Right kidney (tissue), 1 donor: ENCODE results near the gene GBP5.
"Not testable (repeated sequence)": the region's sequence is repeated elsewhere in the genome, so short reads cannot be mapped to it uniquely, and the experiment has no call there.

Experiments
- DNase-seq: peaks from one replicate; pipeline ENCODE4 v3.0.0-alpha.2; 2016

GBP5 gene

DNA sequence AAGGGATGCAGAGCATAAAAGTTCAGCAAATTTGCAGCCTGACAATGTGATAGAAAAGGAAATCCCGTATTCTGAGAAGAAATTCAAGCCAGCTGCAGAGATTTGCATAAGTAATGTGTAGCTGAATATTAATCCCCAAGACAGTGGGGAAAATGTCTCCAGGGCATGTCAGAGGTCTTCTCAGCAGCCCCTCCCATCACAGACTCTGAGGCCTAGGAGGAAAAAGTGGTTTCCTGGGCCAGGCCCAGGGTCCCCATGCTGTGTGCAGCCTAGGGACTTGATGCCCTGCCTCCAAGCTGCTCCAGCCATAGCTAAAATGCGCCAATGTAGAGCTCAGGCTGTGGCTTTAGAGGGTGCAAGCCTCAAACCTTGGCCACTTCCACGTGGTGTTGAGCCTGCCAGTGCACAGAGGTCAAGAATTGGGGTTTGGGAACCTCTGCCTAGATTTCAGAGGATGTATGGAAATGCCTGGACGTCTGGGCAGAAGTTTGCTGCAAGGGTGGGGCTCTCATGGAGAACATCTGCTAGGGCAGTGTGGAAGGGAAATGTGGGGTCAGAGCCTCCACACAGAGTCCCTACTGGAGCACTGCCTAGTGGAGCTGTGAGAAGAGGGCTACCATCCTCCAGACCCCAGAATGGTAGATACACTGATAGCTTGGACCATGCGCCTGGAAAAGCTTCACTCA lies 11.6 kb upstream of the GBP5 start:
- DNase-seq: not testable (repeated sequence)

DNA sequence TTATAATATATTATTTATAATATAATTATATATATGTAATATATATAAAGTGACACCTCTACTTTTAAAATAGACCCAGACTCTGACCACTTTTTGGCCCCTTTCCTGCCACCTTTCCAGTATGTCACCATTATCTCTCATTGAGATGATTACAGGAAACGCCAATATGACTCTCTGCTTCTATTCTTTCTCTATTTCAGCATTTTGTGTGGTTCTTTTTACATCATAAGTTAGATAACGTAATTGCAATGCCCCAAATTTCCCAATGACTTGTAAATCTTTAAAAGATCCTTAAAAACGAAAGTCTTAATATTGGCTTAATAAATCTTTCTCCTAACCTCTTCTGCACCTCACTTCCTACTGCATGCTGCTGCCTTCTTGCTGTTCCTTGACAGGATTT lies 8.1 kb upstream of the GBP5 start:
- DNase-seq: no peak

DNA sequence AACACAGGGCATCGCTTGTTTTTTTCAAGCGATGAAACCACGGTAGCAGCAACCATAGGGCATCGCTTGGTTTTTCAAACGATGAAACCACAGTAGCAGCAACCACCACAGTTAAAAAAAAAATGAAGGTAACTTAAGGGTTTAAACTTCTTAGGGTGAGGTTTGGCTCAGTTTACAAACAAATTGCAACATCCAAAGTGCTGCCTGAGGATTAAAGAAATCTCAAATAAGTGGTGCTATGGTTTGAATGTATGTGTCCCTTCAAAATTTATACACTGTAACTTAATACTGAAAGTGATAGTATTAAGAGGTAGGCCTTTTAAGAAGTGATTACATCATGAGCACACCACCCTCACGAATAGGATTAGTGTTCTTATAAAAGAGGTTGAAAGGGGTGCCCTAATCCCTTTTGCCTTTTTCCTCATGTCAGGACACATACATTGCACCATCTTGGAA lies 6.4 kb upstream of the GBP5 start:
- DNase-seq: no peak

DNA sequence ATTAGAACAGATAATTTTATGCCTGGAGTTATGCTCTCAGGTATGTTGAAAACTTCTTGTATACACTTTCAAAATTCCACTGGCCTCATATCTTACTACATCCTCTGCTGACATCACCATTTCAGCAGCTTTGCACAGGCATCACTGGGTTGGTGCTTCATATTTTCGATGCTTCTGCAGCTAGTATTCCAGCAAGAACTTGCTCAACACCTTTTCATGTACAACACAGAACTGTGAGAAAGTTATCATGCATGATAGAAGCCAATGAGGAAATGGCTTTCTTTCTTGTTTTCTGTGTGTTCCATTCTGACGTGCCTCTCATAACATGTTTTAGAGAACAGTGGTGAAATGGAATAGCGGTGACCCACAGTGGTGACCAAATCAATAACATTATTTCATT lies 5.1 kb upstream of the GBP5 start:
- no peak for DNase-seq

DNA sequence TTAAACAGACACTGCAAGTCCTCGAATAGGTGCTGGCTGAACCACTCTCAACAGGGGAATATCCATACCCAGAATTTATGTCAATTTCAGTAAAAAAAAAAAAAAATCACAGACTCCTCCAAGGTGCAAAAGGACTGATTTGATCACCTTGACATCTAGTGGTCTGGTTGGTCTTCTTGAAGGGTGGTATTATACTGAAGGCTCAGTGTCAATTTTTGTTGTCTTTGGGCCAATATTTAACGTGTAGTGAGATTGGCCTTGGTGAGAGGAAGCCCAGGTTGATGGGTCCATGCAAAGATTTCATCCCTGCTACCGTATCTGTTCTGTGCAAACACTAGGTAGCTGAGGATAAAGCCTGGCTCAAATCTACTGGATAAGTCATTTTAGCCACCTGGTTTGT lies 4.0 kb upstream of the GBP5 start:
- DNase-seq: no peak

DNA sequence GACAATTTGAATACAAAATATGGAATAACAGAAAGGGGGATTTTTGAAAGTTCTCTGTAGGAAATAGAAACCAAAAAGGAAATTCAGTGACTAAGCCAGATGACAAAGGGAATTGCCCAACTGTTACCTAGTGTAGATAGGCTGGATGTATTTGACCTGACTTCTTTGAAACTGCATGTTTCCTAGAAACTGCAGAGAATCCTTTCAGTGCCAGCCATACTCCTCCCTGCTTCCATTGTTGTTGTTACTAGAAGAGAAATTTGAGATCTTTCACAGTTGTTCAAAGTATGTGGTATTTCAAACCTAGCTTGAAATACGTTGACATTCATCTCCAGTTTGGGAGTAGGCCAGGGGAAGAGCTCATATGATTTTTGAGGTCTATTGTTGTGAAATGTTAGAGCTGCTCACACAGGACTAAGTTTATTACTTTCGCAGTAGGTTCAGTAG lies 1.8 kb upstream of the GBP5 start:
- DNase-seq: no peak

DNA sequence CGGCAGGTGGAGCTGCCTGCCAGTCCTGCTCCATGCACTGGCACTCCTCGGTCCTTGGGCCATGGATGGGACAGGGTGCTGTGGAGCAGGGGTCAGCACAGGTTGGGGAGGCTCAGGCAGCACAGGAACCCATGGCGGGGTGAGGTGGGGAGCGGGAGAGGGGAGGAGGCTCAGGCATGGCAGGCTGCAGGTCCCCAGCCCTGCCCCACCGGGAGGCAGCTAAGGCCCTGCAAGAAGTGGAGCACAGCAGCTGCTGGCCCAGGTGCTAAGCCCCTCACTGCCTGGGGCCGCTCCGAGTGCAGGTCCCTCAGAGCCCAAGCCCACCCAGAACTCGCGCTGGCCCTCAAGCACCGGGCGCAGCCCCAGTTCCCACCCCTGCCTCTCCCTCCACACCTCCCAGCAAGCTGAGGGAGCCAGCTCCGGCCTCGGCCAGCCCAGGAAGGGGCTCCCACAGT lies 691 bp upstream of the GBP5 start:
- DNase-seq: no peak

DNA sequence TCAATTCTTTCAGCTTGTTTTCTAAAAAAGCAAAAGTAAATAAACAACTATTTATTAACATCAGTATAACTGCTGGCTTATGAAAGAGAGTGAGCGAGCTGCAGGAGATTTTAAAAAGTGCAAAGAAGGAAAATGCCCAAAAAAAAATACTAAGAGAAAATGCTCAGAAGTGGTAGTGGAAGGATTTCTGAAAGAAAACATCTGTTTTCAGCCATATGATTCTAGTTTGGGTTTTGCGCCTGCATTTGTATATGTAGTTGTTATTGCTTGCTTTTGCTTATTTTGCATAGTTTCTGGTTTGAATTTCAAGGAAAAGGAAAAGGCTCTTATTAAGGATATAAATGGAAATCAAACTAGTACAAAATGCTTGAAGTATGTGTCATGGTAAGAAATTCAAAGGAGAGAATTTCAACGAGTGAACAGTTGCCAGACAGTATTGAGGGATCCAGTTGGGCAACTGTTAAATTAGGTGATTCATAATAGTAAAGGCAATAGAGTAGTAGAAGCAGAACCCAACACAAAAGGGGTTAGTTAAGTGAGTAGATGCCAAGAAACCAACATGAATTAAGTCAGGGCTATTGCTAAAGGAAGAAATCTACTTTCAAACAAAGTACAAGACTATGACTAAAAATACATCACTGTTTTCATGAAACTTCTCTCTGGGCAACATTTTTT lies 1.2 kb downstream of the GBP5 start:
- DNase-seq: no peak

DNA sequence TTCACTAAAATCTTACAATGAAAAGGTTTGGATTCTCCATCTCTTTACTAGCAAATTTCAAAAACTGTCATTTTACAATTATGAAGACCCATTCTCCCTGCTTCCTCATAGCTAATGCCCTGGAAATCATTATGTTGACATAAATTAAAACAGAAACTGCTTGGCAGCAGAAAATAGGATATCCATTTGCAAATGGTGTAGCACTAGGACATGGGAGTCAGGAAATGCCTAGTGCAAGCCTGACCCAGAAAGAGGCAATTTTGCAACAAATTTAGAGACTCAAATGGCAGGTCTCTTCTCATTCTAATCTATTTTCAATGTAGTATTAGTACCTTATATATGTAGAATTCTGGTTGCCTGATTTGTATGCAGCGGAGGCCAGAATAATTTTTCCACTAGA lies 2.2 kb downstream of the GBP5 start:
- no peak for DNase-seq

DNA sequence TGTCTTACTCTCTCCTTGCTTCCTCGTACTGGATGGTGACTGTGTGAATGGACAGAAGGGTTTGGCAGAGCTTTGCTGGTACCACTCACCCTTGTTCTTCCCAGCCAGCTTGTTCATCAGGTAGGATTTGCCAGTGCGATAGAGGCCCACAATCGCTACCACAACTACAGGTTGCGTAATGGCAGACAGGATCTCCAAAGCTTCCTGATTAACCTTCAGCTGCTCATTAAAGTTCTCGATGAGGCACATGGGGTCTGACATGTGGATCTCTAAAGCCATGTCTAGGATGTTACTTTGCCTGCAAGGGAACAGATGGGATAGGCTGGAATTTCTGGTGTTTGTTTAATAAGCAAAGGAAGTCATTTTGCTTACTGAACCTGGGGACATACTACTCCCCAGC lies 3.4 kb downstream of the GBP5 start:
- no peak for DNase-seq

DNA sequence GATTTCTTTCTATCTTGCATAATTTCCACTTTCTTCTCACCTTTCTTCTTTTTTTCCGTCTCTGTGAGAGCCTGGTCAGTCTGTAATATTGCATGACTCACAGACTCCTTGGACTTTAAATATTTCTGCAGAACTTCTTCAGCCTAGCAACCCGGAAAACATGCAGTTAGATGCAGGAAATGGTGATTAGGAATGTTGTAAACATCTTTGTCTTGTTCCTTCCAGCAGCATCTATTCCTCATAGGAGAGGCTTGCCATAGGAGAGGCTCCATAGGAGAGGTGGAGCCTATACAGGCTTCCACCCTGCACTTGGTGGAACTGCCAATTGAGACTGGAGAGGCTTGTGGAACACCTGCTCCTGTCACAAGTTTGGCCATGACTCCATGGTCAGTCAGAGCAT lies 10.0 kb downstream of the GBP5 start:
- no peak for DNase-seq

DNA sequence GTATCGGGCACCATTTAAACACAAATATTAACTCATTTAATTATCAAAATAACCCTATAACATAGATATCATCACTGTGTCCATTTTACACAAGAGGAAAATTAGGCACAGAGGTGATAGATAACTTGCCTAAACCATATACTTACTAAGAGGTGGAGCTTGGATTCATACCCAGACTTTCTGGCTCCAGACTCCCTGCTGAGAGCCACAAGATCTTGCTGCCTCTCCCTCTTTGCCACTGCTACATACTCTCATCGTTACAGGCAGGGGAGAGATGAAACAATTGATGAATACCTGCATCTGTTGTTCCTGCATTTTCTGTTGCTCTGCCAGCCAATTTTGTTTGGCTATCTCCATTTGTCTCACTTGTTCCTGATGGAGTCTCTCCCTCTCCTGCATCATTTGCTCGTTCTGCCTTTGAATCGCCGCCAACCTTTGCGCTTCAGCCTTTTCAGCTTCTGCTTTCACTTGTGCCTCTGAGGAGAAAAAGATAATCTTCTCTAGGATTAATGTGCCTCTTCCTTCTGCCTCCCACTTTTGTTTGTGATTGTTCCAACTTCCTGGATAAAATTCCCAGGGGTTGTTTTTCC lies 10.6 kb downstream of the GBP5 start:
- DNase-seq: no peak

DNA sequence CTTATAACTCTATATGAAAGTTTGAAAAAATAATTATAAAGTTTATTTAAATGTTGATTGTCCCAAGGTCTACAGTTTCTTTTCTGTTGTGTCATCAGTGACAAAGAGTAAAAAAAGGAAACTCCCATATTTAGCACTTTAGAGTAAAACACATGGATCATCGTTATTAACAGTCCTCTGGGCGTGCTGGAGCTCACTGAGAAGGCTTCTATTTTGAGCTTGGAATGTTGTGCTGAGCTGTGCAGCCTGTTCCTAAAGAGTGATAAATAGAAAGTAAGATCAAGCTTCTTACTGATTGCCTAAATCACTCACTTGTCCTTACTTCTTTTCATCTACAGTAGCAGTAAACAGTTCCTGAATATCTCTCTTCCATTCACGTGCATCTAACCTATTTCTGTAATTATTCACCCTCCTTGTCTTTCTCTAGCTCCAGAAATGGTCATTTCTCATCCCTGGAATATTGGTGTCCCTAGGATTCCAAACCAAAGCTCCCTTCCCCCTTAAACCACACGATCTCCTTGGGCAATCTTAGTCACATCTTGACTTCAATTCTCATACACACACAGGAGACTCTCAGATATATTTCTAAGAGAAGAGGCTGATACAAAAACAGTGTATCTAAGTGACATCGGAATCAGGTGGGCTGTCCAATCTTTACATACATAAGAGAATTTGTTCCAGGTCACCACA lies 11.9 kb downstream of the GBP5 start:
- DNase-seq: no peak

DNA sequence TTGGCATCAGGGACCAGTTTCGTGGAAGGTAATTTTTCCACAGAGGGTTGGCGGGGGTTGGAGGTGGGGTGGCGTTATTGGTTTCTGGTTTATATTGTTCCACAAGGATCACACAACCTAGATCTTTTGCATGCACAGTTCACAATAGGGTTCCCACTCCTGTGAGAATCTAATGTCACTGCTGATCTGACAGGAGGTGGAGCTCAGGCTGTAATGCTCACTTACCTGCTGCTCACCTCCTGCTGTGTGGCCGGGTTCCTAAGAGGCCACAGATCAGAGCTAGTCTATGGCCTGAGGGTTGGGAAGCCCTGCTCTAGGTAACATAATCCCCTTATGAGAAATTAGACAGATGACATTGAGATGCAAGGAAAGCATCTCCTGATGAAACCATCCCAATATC lies 12.6 kb downstream of the GBP5 start:
- DNase-seq: no peak

DNA sequence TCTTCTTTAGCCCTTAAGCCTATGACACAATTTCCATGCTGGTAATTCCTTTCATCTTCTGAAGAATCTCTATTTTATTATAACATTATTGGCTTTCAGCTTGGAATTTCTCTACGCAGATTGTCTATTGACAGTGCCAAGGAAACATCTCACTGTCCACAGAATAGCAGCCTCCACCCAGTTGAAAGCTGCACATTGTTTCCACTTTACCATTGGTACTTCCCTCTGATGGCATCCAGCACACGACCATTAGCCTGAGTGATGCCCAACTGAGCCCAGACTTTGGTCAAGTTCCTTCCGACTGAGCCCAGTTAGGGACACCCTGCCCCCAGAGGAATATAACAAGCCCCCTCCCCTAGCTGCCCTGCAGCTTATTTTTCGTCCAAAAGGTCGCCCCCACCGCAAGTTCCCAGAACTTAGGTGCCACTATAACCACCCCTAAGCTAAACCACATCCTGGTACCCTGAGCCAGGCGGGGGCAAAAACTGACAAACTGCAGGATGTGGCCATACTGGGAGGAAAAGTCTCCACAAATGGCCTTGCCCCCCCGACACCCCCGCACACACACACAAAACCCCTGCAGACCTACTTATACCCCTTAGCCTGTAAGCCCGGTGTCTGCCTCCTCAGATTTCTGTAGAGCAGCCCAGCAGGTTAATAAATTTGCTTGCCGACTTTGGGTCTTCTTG lies 13.2 kb downstream of the GBP5 start:
- DNase-seq: no peak

DNA sequence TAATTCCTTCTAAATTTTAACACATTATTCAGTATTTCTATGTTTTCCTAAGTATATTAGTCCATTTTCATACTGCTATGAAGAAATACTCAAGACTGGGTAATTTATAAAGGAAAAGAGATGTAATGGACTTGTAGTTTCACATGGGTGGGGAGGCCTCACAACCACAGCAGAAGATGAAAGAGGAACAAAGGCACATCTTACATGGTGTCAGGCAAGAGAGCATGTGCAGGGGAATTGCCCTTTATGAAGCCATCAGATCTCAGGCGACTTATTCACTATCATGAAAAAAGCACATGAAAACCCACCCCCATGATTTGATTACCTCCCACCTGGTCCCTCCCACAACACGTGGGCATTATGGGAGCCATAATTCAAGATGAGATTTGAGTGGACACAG lies 15.6 kb downstream of the GBP5 start:
- DNase-seq: no peak

DNA sequence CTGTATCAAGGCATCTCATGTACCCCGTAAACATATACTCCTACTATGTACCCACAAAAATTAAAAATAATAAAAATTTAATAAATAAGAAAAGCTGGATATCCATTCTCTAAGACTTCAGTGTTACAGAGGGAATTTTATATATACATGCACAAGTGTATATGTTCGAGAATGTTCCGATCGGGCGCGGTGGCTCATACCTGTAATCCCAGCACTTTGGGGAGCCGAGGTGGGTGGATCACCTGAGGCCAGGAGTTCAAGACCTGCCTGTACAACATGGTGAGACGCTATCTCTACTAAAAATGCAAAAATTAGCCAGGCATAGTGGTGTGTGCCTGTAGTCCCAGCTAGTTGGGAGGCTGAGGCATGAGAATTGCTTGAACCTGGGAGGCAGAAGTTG lies 17.1 kb downstream of the GBP5 start:
- DNase-seq: not testable (repeated sequence)

DNA sequence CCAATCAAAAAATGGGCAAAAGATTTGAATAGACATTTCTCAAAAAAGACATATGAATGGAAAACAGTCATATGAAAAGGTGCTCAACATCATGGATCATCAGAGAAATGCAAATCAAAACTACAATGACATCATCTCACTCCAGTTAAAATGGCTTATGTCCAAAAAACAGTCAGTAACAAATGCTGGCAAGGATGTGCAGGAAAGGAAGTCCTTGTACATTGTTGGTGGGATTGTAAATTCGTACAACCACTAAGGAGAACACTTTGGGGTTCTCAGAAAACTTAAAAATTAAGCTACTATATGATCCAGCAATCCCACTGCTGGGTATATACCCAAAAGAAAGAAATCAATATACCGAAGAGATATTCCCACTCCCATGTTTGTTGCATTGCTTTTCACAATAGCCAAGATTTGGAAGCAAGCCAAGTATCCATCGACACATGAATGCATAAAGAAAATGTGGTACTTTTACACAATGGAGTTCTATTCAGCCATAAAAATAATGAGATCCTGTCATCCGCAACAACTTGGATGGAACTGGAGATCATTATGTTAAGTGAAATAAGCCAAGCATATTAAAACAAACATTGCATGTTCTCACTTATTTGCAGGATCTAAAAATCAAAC lies 17.9 kb downstream of the GBP5 start:
- DNase-seq: no peak

DNA sequence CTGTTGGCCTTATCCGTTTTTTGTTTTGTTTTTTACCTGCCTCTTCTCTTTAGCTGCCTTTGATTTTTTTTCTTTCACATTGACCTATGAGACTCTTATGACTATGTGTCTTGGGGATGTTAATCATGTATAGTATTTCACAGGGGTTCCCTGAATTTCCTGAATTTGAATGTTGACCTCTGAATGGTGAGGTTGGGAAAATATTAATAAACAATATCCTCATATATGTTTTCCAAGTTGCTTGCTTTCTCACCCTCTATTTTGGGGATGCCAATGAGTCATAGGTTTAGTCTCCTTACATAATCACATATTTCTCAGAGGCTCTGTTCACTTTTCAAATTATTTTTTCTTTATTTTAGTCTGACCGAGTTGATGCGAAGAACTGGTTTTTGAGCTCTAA lies 29.6 kb downstream of the GBP5 start:
- DNase-seq: no peak
